ENCODE measurements around the gene COL4A1.

The COL4A1 gene

GRCh38 chr13:110291286-110291685 is 15.7 kb downstream of the COL4A1 start:
- DNase-seq, result no peak

GRCh38 chr13:110290826-110291225 is 16.1 kb downstream of the COL4A1 start:
- DNase-seq, result no peak

GRCh38 chr13:110290153-110290552 is 16.8 kb downstream of the COL4A1 start:
- no peak for DNase-seq

GRCh38 chr13:110289661-110290060 is 17.3 kb downstream of the COL4A1 start:
- no peak for DNase-seq

- no peak for DNase-seq
Observed at GRCh38 chr13:110289174-110289573, 17.8 kb downstream of the COL4A1 start.

- no peak for DNase-seq
Observed at GRCh38 chr13:110286833-110287819, 19.8 kb downstream of the COL4A1 start.

GRCh38 chr13:110285991-110286832 is 20.7 kb downstream of the COL4A1 start:
- no peak for DNase-seq

- DNase-seq, result no peak
Observed at GRCh38 chr13:110284779-110285484, 22.0 kb downstream of the COL4A1 start.

GRCh38 chr13:110283736-110284517 is 23.0 kb downstream of the COL4A1 start:
- DNase-seq, result no peak

- peak; percentile 23 for DNase-seq
Observed at GRCh38 chr13:110282316-110282841, 24.6 kb downstream of the COL4A1 start.

- no peak for DNase-seq
Observed at GRCh38 chr13:110281736-110282135, 25.2 kb downstream of the COL4A1 start.

GRCh38 chr13:110280985-110281688 is 25.8 kb downstream of the COL4A1 start:
- DNase-seq, result no peak

- DNase-seq, result no peak
Observed at GRCh38 chr13:110280231-110280813, 26.6 kb downstream of the COL4A1 start.

- DNase-seq, result no peak
Observed at GRCh38 chr13:110279684-110280083, 27.3 kb downstream of the COL4A1 start.

- DNase-seq, result no peak
Observed at GRCh38 chr13:110278859-110279258, 28.1 kb downstream of the COL4A1 start.

GRCh38 chr13:110277357-110277975 is 29.5 kb downstream of the COL4A1 start:
- DNase-seq, result no peak

- no peak for DNase-seq
Observed at GRCh38 chr13:110276553-110276950, 30.4 kb downstream of the COL4A1 start.

GRCh38 chr13:110275931-110276552 is 30.9 kb downstream of the COL4A1 start:
- no peak for DNase-seq

- no peak for DNase-seq
Observed at GRCh38 chr13:110274687-110275086, 32.3 kb downstream of the COL4A1 start.

GRCh38 chr13:110273254-110273653 is 33.7 kb downstream of the COL4A1 start:
- no peak for DNase-seq

Measured in DMS79 (cell line).